Activated naive CD8-positive, alpha-beta T cell treated with anti-CD3 and anti-CD28 coated beads, Interleukin-2, amount 10 ng/mL, durations not matched to agents 7 days and 5 days (primary cell): ENCODE measurements around the gene CDH4. TPM values are rescaled to one million over a fixed set of nuclear protein-coding genes. Genes with fewer than 3 reads are reported as not detected.

Source experiments
- ATAC-seq: fragments of 150-1000 bp; cut with Tn5 transposase; one replicate; pipeline ENCODE4 v1.10.0; 2021; ENCODE audit warnings: low read depth, moderate library complexity
- POLR2A ChIA-PET: fragments of 350-600 bp; sonication (Branson Sonifier 250); formaldehyde crosslinking; loops from one replicate; lab custom pipeline; 2021; ENCODE audit warnings: antibody characterized with exemption; lab: Charles Lee
- DNase-seq: peaks from one replicate; pipeline ENCODE4 v3.0.0; 2021
- H3K27ac Mint-ChIP-seq: one replicate; pipeline ENCODE4 v1.8.0; 2022; ENCODE audit warnings: mild to moderate bottlenecking, mixed read lengths
- H3K27me3 Mint-ChIP-seq: one replicate; pipeline ENCODE4 v1.8.0; 2022; ENCODE audit warnings: mild to moderate bottlenecking, moderate library complexity, mixed read lengths
- H3K36me3 Mint-ChIP-seq: one replicate; pipeline ENCODE4 v1.8.0; 2021; ENCODE audit warnings: mild to moderate bottlenecking, mixed read lengths
- H3K4me1 Mint-ChIP-seq: one replicate; pipeline ENCODE4 v1.8.0; 2021; ENCODE audit warnings: mixed read lengths
- H3K4me3 Mint-ChIP-seq: one replicate; pipeline ENCODE4 v1.8.0; 2022; ENCODE audit warnings: mild to moderate bottlenecking, moderate library complexity, mixed read lengths
- H3K9me3 Mint-ChIP-seq: one replicate; pipeline ENCODE4 v1.8.0; 2021; ENCODE audit warnings: mixed read lengths
- total RNA-seq, 2 experiments: library from RNA; stranded (reverse); gene quantifications; one replicate each; pipeline ENCODE4 v1.2.3, GENCODE V29; 2021

Gene CDH4
- total RNA-seq, 2 experiments from 2014 or later = 0.14 to 0.20 TPM

DNA sequence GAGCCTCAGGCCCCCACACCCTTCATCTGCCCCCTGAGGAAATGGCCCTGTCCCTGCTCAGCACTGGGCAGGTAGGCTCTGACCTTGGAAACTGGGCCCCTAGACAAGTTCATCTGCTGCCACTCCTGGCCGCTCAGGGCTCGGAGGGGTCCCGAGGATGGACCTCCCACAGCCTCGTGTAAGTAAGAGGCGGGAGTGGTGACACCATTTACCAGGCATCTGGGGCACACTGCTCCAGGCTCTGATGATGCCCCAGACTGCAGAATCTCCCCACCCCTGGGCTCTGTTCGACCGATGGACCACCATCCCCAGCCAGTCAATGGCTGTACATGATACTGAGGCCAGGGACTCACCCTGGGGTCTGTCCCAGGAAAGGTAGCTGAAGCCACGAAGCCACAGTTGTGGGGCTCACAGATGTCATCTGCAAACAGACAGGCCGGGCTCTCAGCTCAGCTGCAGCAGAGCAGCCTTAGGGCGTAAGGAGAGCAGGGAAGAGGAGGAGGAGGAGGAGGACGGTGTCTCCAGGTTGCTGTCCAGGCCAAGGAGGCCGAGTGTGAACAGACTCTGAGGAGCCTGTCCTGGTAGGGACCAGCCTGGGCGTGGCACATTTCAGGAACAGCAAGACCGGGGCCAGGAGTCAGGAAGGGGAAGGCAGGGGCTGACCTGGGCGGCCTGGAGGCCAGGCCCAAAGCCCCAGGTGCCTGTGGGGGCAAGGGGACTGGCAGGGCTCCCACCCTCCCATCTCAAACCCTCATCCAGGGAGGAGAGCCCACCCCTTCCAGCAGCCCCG lies 513.2 kb downstream of the CDH4 start:
- peaks cover 2% of the 10 kb centered on the region for H3K27me3 Mint-ChIP-seq
- H3K27ac Mint-ChIP-seq = no peak overlapping the region
- DNase-seq (no peak), ATAC-seq (no peak)
- no peak overlapping the region for H3K4me3 Mint-ChIP-seq
- H3K9me3 Mint-ChIP-seq = no peaks in the 10 kb centered on the region
- POLR2A ChIA-PET = no interaction called here
- H3K36me3 Mint-ChIP-seq = no peaks in the 10 kb centered on the region
- H3K4me1 Mint-ChIP-seq = no peaks in the 10 kb centered on the region

DNA sequence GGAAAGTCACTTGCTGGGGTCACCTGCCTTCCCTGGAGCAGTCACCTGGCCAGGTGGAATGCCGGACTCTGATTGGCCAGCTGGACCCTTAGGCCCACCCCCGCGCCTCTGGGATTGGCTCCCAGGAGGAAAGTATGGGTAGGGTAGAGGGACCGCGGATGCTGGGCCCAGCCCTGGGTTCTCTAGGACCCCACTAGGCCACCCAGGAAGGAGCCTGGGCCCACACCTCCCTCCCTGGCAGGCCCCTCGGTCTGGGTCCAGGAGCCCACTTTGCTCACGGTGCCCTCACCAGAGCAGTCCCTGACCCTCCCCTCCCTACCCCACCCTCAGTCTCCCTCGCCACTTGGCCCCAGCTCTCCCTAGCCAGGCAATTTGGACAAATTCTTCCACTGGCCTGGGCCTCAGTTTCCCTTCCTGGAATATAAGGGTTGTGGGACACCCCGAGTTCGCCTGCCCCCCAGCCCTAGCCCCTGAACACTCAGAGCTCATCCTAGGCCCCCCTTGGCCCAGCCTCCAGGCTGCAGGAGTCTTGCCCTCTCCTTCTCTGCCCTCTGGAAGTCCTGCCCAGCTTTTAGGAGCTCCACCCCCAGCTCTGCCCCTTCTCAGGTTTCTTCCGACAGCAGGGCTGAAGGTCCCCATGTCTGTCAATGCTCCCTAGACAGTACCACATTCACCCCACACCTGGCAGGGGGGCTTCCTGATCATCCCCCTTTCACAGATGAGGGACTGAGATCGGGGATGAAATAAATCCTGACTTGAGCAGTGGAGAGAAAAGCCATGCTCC lies 514.0 kb downstream of the CDH4 start:
- Mint-ChIP-seq H3K27me3 (peaks cover 2% of the 10 kb centered on the region), H3K9me3 (no peaks in the 10 kb centered on the region), H3K4me3 (no peak overlapping the region), H3K36me3 (no peaks in the 10 kb centered on the region), H3K4me1 (no peaks in the 10 kb centered on the region), H3K27ac (no peak overlapping the region)
- POLR2A ChIA-PET = no interaction called here
- ATAC-seq (no peak), DNase-seq (no peak)

DNA sequence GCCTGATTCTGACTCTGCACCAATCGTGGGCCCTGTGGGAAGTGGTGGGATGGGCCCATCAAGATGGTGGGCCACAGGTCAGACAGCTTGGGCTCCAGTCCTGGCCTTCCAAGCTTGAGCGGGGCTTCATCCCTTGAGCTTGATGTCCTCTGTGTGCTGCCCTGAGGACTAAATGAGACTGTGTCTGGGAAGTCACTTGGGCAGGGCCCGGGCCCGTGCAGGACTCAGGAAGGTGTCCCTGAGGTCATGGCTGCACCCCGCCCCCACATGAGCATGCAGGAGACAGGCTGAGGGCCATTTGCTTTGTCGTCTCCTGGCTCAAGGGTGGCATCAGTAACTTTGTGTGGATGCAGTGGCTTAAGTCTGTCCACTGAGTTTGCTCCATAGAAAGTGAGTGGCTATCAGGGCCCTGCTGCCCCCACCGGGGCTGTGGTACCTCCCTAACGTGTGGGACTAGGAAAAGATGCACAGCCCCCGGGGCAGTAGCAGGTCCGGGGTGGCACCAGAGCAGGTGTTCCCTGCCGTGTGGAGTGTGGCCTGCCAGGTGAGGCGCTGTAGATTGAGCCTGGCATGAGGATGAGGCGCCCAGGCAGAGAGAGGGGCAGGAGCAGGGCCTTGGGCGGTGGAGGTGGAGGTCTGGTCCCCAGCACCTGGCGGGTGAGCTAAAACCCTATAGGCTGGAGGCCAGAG lies 515.0 kb downstream of the CDH4 start:
- no peak overlapping the region for H3K27ac Mint-ChIP-seq
- DNase-seq = no peak
- peaks cover 2% of the 10 kb centered on the region for H3K27me3 Mint-ChIP-seq
- no peaks in the 10 kb centered on the region for H3K36me3 Mint-ChIP-seq
- POLR2A ChIA-PET = no interaction called here
- H3K9me3 Mint-ChIP-seq = no peaks in the 10 kb centered on the region
- H3K4me1 Mint-ChIP-seq = no peaks in the 10 kb centered on the region
- H3K4me3 Mint-ChIP-seq = no peak overlapping the region
- no peak for ATAC-seq

DNA sequence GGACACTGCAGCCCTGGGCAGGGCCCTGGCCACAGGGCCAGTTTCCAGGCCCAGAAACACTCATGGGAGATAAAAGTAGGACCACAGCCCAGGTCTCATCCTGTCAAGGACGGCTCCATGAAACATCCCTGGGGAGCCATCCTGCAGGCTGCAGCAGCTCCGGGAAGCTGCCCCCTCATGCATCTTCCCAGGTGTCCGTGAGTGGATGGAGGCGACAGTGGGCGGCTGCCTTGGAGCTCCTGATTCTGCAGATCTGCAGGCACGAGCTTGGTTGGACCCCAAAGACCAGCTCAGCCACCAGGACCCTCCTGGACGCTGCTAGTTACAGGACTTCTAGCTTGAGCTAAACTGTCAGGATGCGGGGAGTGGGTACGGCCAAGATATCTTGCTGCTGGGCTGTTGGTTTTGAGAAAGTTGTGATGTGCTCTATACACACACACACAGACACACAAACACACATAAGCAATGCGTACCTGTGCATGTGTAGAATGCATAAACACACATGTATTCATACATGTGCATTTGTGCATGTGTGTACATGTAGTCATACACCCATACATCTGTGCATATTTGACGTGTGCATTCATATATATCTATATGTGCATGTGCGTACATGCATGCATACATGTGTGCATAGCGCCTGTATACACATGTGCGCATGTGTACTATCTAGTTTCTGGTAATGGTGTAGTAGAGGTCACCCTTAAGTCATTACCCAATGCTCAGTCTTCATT lies 515.9 kb downstream of the CDH4 start:
- no peaks in the 10 kb centered on the region for H3K4me1 Mint-ChIP-seq
- POLR2A ChIA-PET = no interaction called here
- ATAC-seq (no peak), DNase-seq (no peak)
- H3K4me3 Mint-ChIP-seq = no peak overlapping the region
- no peaks in the 10 kb centered on the region for H3K9me3 Mint-ChIP-seq
- H3K36me3 Mint-ChIP-seq = no peaks in the 10 kb centered on the region
- peaks cover 2% of the 10 kb centered on the region for H3K27me3 Mint-ChIP-seq
- no peak overlapping the region for H3K27ac Mint-ChIP-seq

DNA sequence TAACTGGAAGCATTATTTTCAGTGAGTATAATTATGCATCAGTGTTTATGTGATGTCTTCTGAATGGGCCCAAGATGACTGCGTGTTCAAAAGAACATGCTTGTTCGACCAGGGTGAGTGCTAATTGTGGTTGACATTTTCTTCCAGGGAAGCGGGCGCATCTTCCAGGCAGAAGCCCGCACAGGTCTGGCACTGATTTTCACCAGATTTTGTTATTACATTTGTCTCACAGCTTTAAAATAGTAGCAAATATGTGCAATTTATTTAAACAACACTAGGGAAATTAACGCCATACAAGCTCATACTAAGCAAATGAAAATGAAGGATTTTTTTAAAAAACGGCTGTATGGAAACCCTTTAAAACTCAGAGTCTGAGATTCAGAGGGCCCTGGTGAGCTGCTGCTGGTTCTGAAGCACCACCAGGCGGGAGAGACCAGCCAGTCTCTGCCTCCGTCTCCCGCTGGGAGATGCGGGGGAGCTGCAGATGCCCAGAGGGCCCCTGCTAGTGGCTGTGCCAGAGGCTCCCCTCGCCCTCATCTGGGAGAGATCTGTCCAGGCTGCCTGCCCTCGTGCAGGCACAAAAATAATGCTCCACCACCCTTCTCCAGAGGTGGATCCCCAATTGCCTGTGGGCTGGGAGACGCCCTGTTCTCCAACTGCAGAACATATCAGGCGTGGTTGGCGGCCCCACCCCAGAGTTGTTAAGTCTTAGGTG lies 516.7 kb downstream of the CDH4 start:
- POLR2A ChIA-PET = no interaction called here
- H3K9me3 Mint-ChIP-seq = no peaks in the 10 kb centered on the region
- H3K4me3 Mint-ChIP-seq = no peak overlapping the region
- DNase-seq (no peak), ATAC-seq (no peak)
- H3K27ac Mint-ChIP-seq = no peak overlapping the region
- no peaks in the 10 kb centered on the region for H3K27me3 Mint-ChIP-seq
- H3K4me1 Mint-ChIP-seq = no peaks in the 10 kb centered on the region
- H3K36me3 Mint-ChIP-seq = no peaks in the 10 kb centered on the region

DNA sequence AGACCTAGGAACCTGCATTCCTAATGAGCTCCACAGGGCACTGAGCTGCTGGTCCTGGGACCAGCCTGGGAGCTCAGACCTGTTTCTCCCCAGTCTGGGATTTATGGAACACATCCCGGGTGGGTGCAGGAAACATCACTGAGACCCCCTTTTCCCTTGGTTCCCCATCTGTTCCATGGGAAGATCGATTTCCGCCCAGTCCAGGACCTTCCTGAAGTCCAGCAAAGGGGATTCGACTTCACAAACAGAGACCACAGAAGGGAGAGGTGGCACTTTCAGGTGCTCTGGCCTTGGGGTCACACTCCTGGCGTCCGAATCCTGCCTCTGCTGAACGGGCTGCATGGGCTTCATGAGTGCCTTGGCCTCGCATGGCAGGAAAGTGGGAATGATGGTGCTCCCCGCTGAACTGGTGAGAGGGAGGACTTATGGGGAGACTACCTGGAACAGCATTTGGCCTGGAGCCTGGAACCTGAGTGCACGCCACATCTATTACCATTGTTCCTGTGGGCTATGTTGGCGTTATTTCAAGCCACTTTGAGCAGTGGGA lies 517.3 kb downstream of the CDH4 start:
- POLR2A ChIA-PET = no interaction called here
- DNase-seq = no peak
- no peak overlapping the region for H3K27ac Mint-ChIP-seq
- no peak overlapping the region for H3K4me3 Mint-ChIP-seq
- H3K27me3 Mint-ChIP-seq = no peaks in the 10 kb centered on the region
- no peaks in the 10 kb centered on the region for H3K4me1 Mint-ChIP-seq
- H3K36me3 Mint-ChIP-seq = no peaks in the 10 kb centered on the region
- no peak for ATAC-seq
- H3K9me3 Mint-ChIP-seq = no peaks in the 10 kb centered on the region

DNA sequence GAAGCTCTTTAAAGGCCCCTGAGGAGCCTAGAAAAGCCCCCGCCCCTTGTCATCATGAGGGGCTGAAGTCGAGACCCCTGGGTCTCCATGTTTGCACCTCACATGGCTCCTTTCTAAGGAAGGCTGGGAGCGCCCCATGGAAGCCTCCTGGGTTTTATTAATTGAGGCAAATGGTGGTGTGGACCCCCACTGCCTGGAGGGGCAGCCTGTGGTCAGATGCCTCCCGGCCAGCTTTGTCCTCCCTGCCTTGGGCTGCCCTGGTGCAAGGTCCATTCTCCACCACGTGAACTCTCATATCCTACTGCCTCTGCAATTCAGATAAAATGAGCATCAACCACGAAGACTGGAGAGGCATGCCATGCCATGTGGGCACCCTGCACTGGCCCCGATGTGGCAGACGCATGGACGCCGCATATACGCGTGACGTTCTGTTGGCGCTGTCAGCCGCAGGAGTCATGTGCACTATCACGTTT lies 518.1 kb downstream of the CDH4 start:
- Mint-ChIP-seq H3K4me3 (no peak overlapping the region), H3K4me1 (no peaks in the 10 kb centered on the region), H3K9me3 (no peaks in the 10 kb centered on the region), H3K27ac (no peak overlapping the region), H3K36me3 (no peaks in the 10 kb centered on the region), H3K27me3 (no peaks in the 10 kb centered on the region)
- ATAC-seq (no peak), DNase-seq (no peak)
- POLR2A ChIA-PET = no interaction called here

DNA sequence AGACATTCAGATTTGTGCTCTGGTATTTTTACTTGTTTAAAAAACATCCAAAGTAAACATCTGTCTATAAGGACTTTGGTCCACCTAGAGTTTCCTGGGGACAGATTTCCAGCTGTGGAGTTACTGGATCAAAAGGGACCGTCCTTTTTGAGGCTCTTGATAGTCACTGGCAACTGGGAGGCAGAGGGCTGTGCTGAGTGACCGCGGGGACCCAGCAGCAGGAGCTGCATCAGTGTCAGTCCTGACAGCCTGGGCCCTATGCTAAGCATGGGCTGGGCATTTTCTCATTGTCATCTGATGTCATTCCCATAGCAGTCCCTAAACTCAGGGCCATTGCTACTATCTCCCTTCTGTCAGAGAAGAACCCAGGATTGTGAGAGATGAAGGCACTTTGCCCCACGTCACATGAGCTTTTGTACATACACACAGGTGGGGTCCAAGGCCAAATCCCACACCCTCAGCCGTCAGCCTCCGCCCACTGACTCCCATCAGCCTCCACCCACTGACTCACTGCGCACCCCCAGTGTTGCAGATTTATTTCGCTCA lies 519.8 kb downstream of the CDH4 start:
- Mint-ChIP-seq H3K9me3 (no peaks in the 10 kb centered on the region), H3K4me3 (no peak overlapping the region), H3K27me3 (no peaks in the 10 kb centered on the region), H3K36me3 (no peaks in the 10 kb centered on the region), H3K4me1 (no peaks in the 10 kb centered on the region), H3K27ac (no peak overlapping the region)
- no peak for ATAC-seq
- POLR2A ChIA-PET = no interaction called here
- no peak for DNase-seq

DNA sequence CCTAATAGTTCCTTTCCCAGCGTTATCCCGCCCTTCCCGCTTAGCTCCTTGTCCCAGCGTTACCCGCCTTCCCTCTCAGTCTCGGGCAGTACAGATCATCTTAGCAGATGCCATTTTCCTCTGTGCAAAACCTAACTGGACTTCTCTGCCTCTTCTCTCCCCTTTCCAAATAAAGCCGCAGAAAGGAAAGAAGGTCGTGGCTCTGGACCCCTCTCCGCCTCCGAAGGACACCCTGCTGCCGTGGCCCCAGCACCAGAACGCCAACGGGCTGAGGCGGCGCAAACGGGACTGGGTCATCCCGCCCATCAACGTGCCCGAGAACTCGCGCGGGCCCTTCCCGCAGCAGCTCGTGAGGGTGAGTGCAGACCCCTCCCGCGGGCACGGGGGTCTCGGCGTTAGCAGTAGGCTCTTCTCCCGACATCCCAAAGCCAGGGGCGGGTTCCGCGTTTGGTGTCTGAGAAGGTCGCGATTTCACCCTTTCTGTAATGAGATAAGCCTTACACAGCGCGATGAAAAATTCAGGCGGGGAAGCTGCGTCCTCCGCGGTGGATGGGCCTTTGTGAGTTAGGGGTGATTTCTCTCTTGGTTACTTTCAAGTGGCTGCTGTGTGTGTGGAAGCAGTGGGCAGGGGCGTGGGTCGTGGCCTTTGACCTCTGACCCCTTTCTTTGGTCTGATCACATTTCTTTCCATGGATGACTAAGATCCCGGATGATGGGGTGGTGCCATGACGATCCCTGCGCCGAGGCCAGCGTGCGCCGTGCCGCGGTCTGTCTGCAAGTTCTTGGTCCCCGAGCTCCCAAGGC lies 521.0 kb downstream of the CDH4 start:
- H3K9me3 Mint-ChIP-seq = no peaks in the 10 kb centered on the region
- no peak overlapping the region for H3K4me3 Mint-ChIP-seq
- ATAC-seq (no peak), DNase-seq (no peak)
- POLR2A ChIA-PET = no interaction called here
- no peaks in the 10 kb centered on the region for H3K36me3 Mint-ChIP-seq
- H3K4me1 Mint-ChIP-seq = no peaks in the 10 kb centered on the region
- H3K27me3 Mint-ChIP-seq = peaks cover under 1% of the 10 kb centered on the region
- H3K27ac Mint-ChIP-seq = no peak overlapping the region

DNA sequence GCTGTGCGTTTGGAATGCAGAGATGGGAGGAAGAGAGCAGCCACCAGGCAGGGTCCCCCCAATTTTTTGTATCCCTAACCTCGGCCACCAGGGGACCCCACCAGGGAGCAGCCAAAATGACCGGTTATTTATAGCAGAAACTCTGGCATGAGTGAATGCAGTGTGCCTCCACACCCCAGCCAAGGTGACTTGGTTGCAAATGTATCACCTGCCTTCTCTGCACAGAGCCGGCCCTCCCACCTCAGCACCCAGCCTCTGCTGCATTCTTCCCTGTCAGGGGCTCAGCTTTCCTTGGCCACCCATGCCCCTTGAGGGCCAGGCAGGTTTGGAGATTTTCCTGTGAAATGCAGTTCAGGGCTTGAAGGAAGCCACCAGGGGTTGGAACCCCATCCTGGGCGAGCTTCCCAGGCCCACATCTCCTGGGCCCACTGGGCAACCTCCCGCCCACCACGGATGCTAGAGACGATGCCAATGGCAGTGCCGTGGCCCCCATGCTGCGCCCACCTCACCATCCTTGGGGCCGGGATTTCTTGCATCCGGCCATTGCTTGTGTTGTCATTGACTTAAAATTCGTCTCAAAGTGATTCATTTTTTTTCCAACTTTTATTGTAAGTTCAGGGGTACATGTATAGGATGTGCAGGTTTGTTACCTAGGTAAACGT lies 522.0 kb downstream of the CDH4 start:
- H3K4me3 Mint-ChIP-seq = no peak overlapping the region
- no peaks in the 10 kb centered on the region for H3K9me3 Mint-ChIP-seq
- H3K27me3 Mint-ChIP-seq = peaks cover 2% of the 10 kb centered on the region
- POLR2A ChIA-PET = no interaction called here
- ATAC-seq = no peak
- DNase-seq = no peak
- no peaks in the 10 kb centered on the region for H3K4me1 Mint-ChIP-seq
- H3K27ac Mint-ChIP-seq = no peak overlapping the region
- H3K36me3 Mint-ChIP-seq = no peaks in the 10 kb centered on the region

DNA sequence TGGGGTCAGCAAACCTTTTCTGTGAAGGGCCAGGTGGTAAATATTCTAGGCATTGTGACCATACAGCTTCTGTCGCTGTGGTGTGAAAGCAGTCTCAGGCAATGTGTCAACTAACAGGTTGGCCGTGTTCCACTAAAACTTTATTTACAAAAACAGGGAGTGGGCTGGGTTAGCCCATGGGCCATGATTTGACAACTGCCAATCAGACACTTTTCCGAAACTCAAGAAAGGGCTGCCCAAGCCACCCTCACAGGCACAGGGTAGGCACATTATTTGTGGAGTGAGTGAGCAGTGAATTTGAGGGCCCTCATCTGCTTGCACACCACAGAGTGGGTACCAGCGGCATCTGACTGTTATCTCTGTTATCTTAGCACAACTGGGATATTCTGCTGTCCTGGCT lies 523.4 kb downstream of the CDH4 start:
- Mint-ChIP-seq H3K9me3 (no peaks in the 10 kb centered on the region), H3K36me3 (no peaks in the 10 kb centered on the region), H3K27ac (no peak overlapping the region), H3K27me3 (peaks cover 2% of the 10 kb centered on the region), H3K4me1 (no peaks in the 10 kb centered on the region), H3K4me3 (no peak overlapping the region)
- POLR2A ChIA-PET = no interaction called here
- ATAC-seq = no peak
- DNase-seq = no peak
